PC-3 (cell line): ENCODE data around the gene NTRK2.

Experiments used
- EZH2 ChIP-seq: fragments of 300-600 bp; sonication (generic); IDR thresholded peaks from one replicate; pipeline ENCODE4 v1.6.1; 2017; ENCODE audit warnings: antibody characterized with exemption, mild to moderate bottlenecking, low read length; ENCODE audit not compliant: unreplicated experiment
- EZH2phosphoT487 ChIP-seq: fragments of 300-600 bp; sonication (generic); IDR thresholded peaks from 2 replicates; pipeline ENCODE4 v1.6.1; 2018; ENCODE audit warnings: mild to moderate bottlenecking, antibody characterized with exemption, low read length, borderline replicate concordance
- TF ChIP-seq, protein P1 (sequence below): fragments of 300-600 bp; sonication (generic); conservative IDR thresholded peaks from 2 replicates; pipeline ENCODE4 v1.5.1; 2017; ENCODE audit warnings: antibody characterized with exemption, low read depth, mild to moderate bottlenecking, low read length

DNA sequence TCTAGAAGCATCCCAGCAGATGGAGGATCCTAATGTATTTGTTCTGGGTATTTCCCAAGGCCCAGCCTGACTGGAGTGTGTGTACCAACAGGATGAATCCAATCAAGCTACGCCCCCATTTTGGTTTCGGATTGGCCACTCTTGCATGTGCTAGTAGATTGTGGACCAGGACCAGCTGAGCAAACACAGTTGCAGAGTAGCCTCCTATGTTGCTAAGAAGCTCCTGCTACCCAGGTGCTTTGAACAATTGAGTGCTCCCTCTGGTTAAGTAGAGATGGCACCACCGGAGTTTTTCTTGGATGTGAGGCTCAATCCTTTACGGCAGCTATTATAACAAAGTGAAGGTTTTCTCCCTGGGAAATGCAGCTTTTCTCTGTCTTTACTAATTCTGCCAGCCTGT is 204.5 kb downstream of the NTRK2 start:
- TF ChIP-seq, protein P1, sequence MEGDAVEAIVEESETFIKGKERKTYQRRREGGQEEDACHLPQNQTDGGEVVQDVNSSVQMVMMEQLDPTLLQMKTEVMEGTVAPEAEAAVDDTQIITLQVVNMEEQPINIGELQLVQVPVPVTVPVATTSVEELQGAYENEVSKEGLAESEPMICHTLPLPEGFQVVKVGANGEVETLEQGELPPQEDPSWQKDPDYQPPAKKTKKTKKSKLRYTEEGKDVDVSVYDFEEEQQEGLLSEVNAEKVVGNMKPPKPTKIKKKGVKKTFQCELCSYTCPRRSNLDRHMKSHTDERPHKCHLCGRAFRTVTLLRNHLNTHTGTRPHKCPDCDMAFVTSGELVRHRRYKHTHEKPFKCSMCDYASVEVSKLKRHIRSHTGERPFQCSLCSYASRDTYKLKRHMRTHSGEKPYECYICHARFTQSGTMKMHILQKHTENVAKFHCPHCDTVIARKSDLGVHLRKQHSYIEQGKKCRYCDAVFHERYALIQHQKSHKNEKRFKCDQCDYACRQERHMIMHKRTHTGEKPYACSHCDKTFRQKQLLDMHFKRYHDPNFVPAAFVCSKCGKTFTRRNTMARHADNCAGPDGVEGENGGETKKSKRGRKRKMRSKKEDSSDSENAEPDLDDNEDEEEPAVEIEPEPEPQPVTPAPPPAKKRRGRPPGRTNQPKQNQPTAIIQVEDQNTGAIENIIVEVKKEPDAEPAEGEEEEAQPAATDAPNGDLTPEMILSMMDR = no peak
- TF ChIP-seq EZH2 = no peak
- no peak for TF ChIP-seq EZH2phosphoT487
